GM23248 (cell line): ENCODE data around the gene BMP5. TPM values are rescaled to one million over a fixed set of nuclear protein-coding genes. Genes with fewer than 3 reads are reported as not detected.

Experiments used
- DNase-seq: peaks from one replicate; pipeline ENCODE4 v3.0.0-alpha.2; 2015
- H2AFZ ChIP-seq: fragments of 200-600 bp; sonication (generic); 2 replicates; pipeline ENCODE4 v1.6.1; 2016; ENCODE audit warnings: antibody characterized with exemption
- H3F3A ChIP-seq: fragments of 200-600 bp; sonication (generic); 2 replicates; pipeline ENCODE4 v1.6.1; 2016; ENCODE audit warnings: mild to moderate bottlenecking, antibody characterized with exemption, mixed run types; ENCODE audit not compliant: insufficient read depth
- H3K27ac ChIP-seq: fragments of 200-600 bp; sonication (generic); 2 replicates; pipeline ENCODE4 v1.5.1; 2016; ENCODE audit warnings: mild to moderate bottlenecking
- H3K27me3 ChIP-seq: fragments of 200-600 bp; sonication (generic); replicated peaks from 2 replicates; pipeline ENCODE4 v1.6.1; 2016; ENCODE audit warnings: mild to moderate bottlenecking; ENCODE audit not compliant: insufficient read depth
- H3K36me3 ChIP-seq: fragments of 200-600 bp; sonication (generic); 2 replicates; pipeline ENCODE4 v1.6.1; 2016; ENCODE audit warnings: low read depth, mild to moderate bottlenecking
- H3K4me1 ChIP-seq: fragments of 200-600 bp; sonication (generic); 2 replicates; pipeline ENCODE4 v1.6.1; 2016; ENCODE audit warnings: mild to moderate bottlenecking; ENCODE audit not compliant: insufficient read depth
- H3K4me2 ChIP-seq: fragments of 200-600 bp; sonication (generic); one replicate; pipeline ENCODE4 v1.6.1; 2016; ENCODE audit warnings: mild to moderate bottlenecking; ENCODE audit not compliant: unreplicated experiment
- H3K4me3 ChIP-seq: fragments of 200-600 bp; sonication (generic); 2 replicates; pipeline ENCODE4 v1.5.1; 2016; ENCODE audit warnings: mild to moderate bottlenecking
- H3K79me2 ChIP-seq: fragments of 200-600 bp; sonication (generic); 2 replicates; pipeline ENCODE4 v1.6.1; 2016; ENCODE audit warnings: mild to moderate bottlenecking; ENCODE audit not compliant: insufficient read depth
- H3K9ac ChIP-seq: fragments of 200-600 bp; sonication (generic); 2 replicates; pipeline ENCODE4 v1.6.1; 2016; ENCODE audit warnings: mild to moderate bottlenecking
- H3K9me2 ChIP-seq: fragments of 200-600 bp; sonication (generic); 2 replicates; pipeline ENCODE4 v1.6.1; 2016; ENCODE audit warnings: mixed run types, mild to moderate bottlenecking, moderate library complexity; ENCODE audit not compliant: insufficient read depth
- H3K9me3 ChIP-seq: fragments of 200-600 bp; sonication (generic); one replicate; pipeline ENCODE4 v1.6.1; 2017; ENCODE audit warnings: low read depth
- H4K20me1 ChIP-seq: fragments of 200-600 bp; sonication (generic); 2 replicates; pipeline ENCODE4 v1.6.0; 2016; ENCODE audit not compliant: insufficient read depth
- EZH2 ChIP-seq: fragments of 200-600 bp; sonication (generic); IDR thresholded peaks from 2 replicates; pipeline ENCODE4 v1.6.1; 2018; ENCODE audit warnings: antibody characterized with exemption, mild to moderate bottlenecking; ENCODE audit not compliant: insufficient read depth, poor library complexity, severe bottlenecking
- EZH2phosphoT487 ChIP-seq: fragments of 200-600 bp; sonication (generic); IDR thresholded peaks from 2 replicates; pipeline ENCODE4 v1.6.1; 2018; ENCODE audit warnings: antibody characterized with exemption, moderate library complexity, mild to moderate bottlenecking, low read depth; ENCODE audit not compliant: insufficient read depth
- WGBS, 2 experiments: methylation state at CpG; one replicate each; pipeline ENCODE4 v1.1.6; 2015 to 2017; ENCODE audit warnings: low lambda C conversion rate in 2 of 2, low coverage in 1 of 2; ENCODE audit errors: missing lambda C conversion rate in 2 of 2; 5-methylcytosine and 5-hydroxymethylcytosine counted together
- in situ Hi-C: fragments of 300-500 bp; cut with MboI; formaldehyde crosslinking; loops from 2 replicates; pipeline ENCODE4 v1.15.0; 2020
- polyA plus RNA-seq: library from polyadenylated mRNA; unstranded; fragments of >200 nt; fragmentation: Nextera tagmentation; extraction: Ambion mirVana; gene quantifications from 2 replicates; pipeline ENCODE4 v1.2.1, GENCODE V29; 2016
- total RNA-seq: library from RNA; depleted of rRNA; stranded (reverse); fragments of >200 nt; shearing (Covaris generic); gene quantifications from 2 replicates; pipeline ENCODE4 v1.2.3, GENCODE V29; 2014

Gene BMP5
- total and polyA plus RNA-seq, 2 experiments from 2014 or later = not detected

GRCh38 chr6:55820696-55821095 is 54.7 kb downstream of the BMP5 start:
- Histone ChIP-seq H3K27me3 (peaks cover 35% of the 10 kb centered on the region), H3K79me2 (no peaks in the 10 kb centered on the region), H3K9ac (no peak overlapping the region), H4K20me1 (no peaks in the 10 kb centered on the region), H3K9me3 (no peaks in the 10 kb centered on the region), H3F3A (peaks cover 10% of the 10 kb centered on the region; the same call in 1 of the 2 replicates), H3K4me2 (no peak overlapping the region), H3K36me3 (no peaks in the 10 kb centered on the region), H3K4me3 (no peak overlapping the region), H3K4me1 (peaks cover 18% of the 10 kb centered on the region; the same call in 1 of the 2 replicates), H3K27ac (no peak overlapping the region), H2AFZ (no peak overlapping the region), H3K9me2 (no peaks in the 10 kb centered on the region)
- in situ Hi-C loops = no loop called here
- 23 to 61% methylated on average over 1 of the region's 1 CpG for WGBS, 2 experiments
- no peak for DNase-seq
- TF ChIP-seq EZH2 (no peak), EZH2phosphoT487 (no peak)

DNA sequence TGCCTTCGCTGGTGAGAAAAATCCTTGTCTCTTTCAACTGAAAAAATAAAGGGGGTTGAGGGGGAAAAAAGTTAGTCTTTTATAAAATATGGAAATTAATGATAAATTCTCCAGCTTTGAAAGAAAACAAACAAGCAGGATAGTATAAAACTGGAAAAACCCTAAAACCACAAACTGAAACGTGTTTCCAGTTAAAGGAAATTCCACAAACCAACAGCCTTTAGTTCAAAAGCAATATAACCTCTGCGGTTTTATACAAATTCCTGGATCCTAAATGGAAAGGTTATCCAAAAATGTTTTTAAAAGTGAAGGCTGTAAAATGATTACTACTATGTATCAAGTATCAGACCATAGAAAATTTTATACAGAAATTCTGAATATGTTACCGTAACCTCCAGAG is 55.6 kb downstream of the BMP5 start:
- 82 to 86% methylated on average over 4 of the region's 4 CpGs for WGBS, 2 experiments
- in situ Hi-C loops = no loop called here
- Histone ChIP-seq H4K20me1 (no peaks in the 10 kb centered on the region), H2AFZ (no peak overlapping the region), H3K4me3 (no peak overlapping the region), H3K27me3 (peaks cover 35% of the 10 kb centered on the region), H3K27ac (no peak overlapping the region), H3K9me2 (no peaks in the 10 kb centered on the region), H3K79me2 (no peaks in the 10 kb centered on the region), H3F3A (peaks cover 1% of the 10 kb centered on the region; the same call in 1 of the 2 replicates), H3K4me1 (peaks cover 10% of the 10 kb centered on the region; the same call in 1 of the 2 replicates), H3K36me3 (no peaks in the 10 kb centered on the region), H3K4me2 (no peak overlapping the region), H3K9me3 (no peaks in the 10 kb centered on the region), H3K9ac (no peak overlapping the region)
- TF ChIP-seq EZH2 (no peak), EZH2phosphoT487 (no peak)
- DNase-seq = no peak

DNA sequence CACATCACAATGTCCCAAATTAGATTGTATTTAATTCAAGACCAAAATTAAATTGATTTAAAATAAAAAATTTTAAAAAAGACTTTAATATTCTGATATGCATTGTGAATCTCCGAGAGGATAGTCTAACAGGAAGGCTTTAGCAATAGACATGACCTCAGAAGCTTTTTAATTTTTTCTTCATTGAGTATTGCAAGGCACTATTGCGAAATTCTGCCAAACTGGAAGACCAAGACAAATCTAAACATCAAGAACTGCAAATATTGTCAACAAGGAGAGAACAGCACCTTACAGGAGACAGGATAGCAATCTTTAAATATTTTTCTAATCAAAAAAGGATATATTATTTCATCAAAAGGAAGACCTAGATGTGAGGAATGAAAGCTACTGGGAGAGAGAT is 56.9 kb downstream of the BMP5 start:
- no peak overlapping the region for H3K9ac ChIP-seq
- no peak overlapping the region for H3K4me3 ChIP-seq
- H3K36me3 ChIP-seq = no peaks in the 10 kb centered on the region
- in situ Hi-C loops = no loop called here
- DNase-seq = peak; percentile 28
- no peaks in the 10 kb centered on the region for H3K9me2 ChIP-seq
- no peaks in the 10 kb centered on the region for H3K79me2 ChIP-seq
- no peaks in the 10 kb centered on the region for H4K20me1 ChIP-seq
- peaks cover 30% of the 10 kb centered on the region for H3K27me3 ChIP-seq
- 67% methylated on average over 2 of the region's 2 CpGs for WGBS, 2 experiments
- no peak overlapping the region for H3K27ac ChIP-seq
- no peaks in the 10 kb centered on the region for H3K9me3 ChIP-seq
- H3F3A ChIP-seq = no peaks in the 10 kb centered on the region
- H3K4me2 ChIP-seq = no peak overlapping the region
- TF ChIP-seq EZH2phosphoT487 = no peak
- TF ChIP-seq EZH2 = no peak
- no peak overlapping the region for H2AFZ ChIP-seq
- H3K4me1 ChIP-seq = peaks cover 8% of the 10 kb centered on the region; the same call in 1 of the 2 replicates

GRCh38 chr6:55812509-55812908 is 62.9 kb downstream of the BMP5 start:
- H3K9ac ChIP-seq = no peak overlapping the region
- TF ChIP-seq EZH2 (no peak), EZH2phosphoT487 (no peak)
- no peak overlapping the region for H3K4me3 ChIP-seq
- no peak overlapping the region for H3K27ac ChIP-seq
- H3K9me3 ChIP-seq = no peaks in the 10 kb centered on the region
- no peaks in the 10 kb centered on the region for H3F3A ChIP-seq
- H3K36me3 ChIP-seq = no peaks in the 10 kb centered on the region
- H3K4me1 ChIP-seq = no peaks in the 10 kb centered on the region
- no peaks in the 10 kb centered on the region for H4K20me1 ChIP-seq
- H3K79me2 ChIP-seq = no peaks in the 10 kb centered on the region
- 71 to 76% methylated on average over 1 of the region's 1 CpG for WGBS, 2 experiments
- in situ Hi-C loops = no loop called here
- DNase-seq = no peak
- no peaks in the 10 kb centered on the region for H3K9me2 ChIP-seq
- H3K4me2 ChIP-seq = no peak overlapping the region
- H3K27me3 ChIP-seq = peaks cover 27% of the 10 kb centered on the region; the same call in 1 of the 2 replicates
- H2AFZ ChIP-seq = no peak overlapping the region

DNA sequence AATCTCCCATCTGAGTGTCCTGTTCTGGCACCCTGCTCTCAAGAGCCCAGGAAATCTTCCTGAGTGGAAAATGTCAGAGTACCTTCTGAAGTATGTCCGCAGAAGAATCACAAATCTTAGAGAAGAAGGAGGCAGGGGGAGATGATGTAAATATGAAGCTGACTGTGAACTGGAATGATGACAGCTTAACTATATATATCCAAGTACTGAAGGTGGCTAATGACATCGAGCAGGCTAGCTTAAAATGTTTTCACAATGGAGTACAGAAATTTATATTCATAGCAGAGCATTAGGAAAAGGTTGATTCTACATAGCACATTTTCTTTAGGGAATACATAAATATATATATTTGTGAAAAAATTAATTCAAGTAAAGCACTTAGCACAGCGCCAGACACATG is 64.3 kb downstream of the BMP5 start:
- Histone ChIP-seq H3K27ac (no peak overlapping the region), H3F3A (no peaks in the 10 kb centered on the region), H3K4me1 (no peaks in the 10 kb centered on the region), H3K9me2 (no peaks in the 10 kb centered on the region), H2AFZ (no peak overlapping the region), H3K4me3 (no peak overlapping the region), H3K9me3 (no peaks in the 10 kb centered on the region), H3K27me3 (peaks cover 27% of the 10 kb centered on the region; the same call in 1 of the 2 replicates), H3K36me3 (no peaks in the 10 kb centered on the region), H4K20me1 (no peaks in the 10 kb centered on the region), H3K79me2 (no peaks in the 10 kb centered on the region), H3K9ac (no peak overlapping the region), H3K4me2 (no peak overlapping the region)
- WGBS, 2 experiments = 63 to 64% methylated on average over 3 of the region's 3 CpGs
- DNase-seq = no peak
- TF ChIP-seq EZH2 (no peak), EZH2phosphoT487 (no peak)
- in situ Hi-C loops = no loop called here
